ENCODE data around the gene KLHL33. TPM values are rescaled to one million over a fixed set of nuclear protein-coding genes. Genes with fewer than 3 reads are reported as not detected.

KLHL33 gene
- polyA plus RNA-seq, 6 donors from 2014 or later = 0.13 to 0.51 (median 0.40) TPM; not detected in 1

GRCh38 chr14:20376071-20376588 is 59.8 kb downstream of the KLHL33 start:
- Mint-ChIP-seq H3K27ac (peak overlapping the region in 1 of 6 donors; percentile 70), H3K9me3 (no peaks in the 10 kb centered on the region), H3K27me3 (no peaks in the 10 kb centered on the region), H3K36me3 (peaks cover 34 to 67% of the 10 kb centered on the region in 2 donors), H3K4me3 (no peak overlapping the region), H3K4me1 (peaks cover 0 to 4% (median 3%) of the 10 kb centered on the region in 3 donors)
- ATAC-seq (ENCODE audit: low read depth in 2 of 2) = no peak
- no peak for DNase-seq

Other genes with a start within 250 kb of the KLHL33 start
- not detected for gene OR11G2, start 245.3 kb downstream of the KLHL33 start, polyA plus RNA-seq (ENCODE audit: low read depth in 6 of 6)
- not detected for gene OR11H6, start 212.5 kb downstream of the KLHL33 start, polyA plus RNA-seq (ENCODE audit: low read depth in 6 of 6)
- gene OR11H7, start 207.2 kb downstream of the KLHL33 start, polyA plus RNA-seq (ENCODE audit: low read depth in 6 of 6) = not detected
- not detected for gene OR11H4, start 196.9 kb downstream of the KLHL33 start, polyA plus RNA-seq (ENCODE audit: low read depth in 6 of 6)
- 10 to 100 TPM; 21.8 to 28.5 (median 26.6) TPM for gene TTC5, start 130.2 kb downstream of the KLHL33 start, polyA plus RNA-seq (ENCODE audit: low read depth in 6 of 6)
- gene CCNB1IP1, start 102.9 kb downstream of the KLHL33 start, polyA plus RNA-seq (ENCODE audit: low read depth in 6 of 6) = 10 to 100 TPM; 24.9 to 44.6 (median 32.7) TPM
- 10 to 100 TPM in 3 of 6 donors, 1 to 10 TPM in 3; 6.2 to 17.0 (median 10.6) TPM for gene PARP2, start 92.5 kb downstream of the KLHL33 start, polyA plus RNA-seq (ENCODE audit: low read depth in 6 of 6)
- gene TEP1, start 22.7 kb downstream of the KLHL33 start, polyA plus RNA-seq (ENCODE audit: low read depth in 6 of 6) = 10 to 100 TPM in 1 of 6 donors, 1 to 10 TPM in 4, under 1 TPM in 1; 0.15 to 17.2 (median 7.7) TPM
- gene OSGEP, start 18.6 kb upstream of the KLHL33 start, polyA plus RNA-seq (ENCODE audit: low read depth in 6 of 6) = 10 to 100 TPM; 57.5 to 87.9 (median 67.4) TPM
- 100 to 1,000 TPM; 129 to 187 (median 180) TPM for gene APEX1, start 19.1 kb upstream of the KLHL33 start, polyA plus RNA-seq (ENCODE audit: low read depth in 6 of 6)
- 10 to 100 TPM; 40.1 to 67.6 (median 50.4) TPM for gene PIP4P1, start 25.3 kb upstream of the KLHL33 start, polyA plus RNA-seq (ENCODE audit: low read depth in 6 of 6)
- gene PNP, start 33.2 kb upstream of the KLHL33 start, polyA plus RNA-seq (ENCODE audit: low read depth in 6 of 6) = 10 to 100 TPM; 24.1 to 67.8 (median 52.4) TPM
- under 1 TPM in 3 of 6 donors, not detected in 3; 0.23 to 0.45 (median 0.37) TPM for gene RNASE10, start 69.4 kb upstream of the KLHL33 start, polyA plus RNA-seq (ENCODE audit: low read depth in 6 of 6)
- not detected for gene RNASE9, start 124.9 kb upstream of the KLHL33 start, polyA plus RNA-seq (ENCODE audit: low read depth in 6 of 6)
- not detected for gene RNASE11, start 151.8 kb upstream of the KLHL33 start, polyA plus RNA-seq (ENCODE audit: low read depth in 6 of 6)
- not detected for gene RNASE12, start 155.2 kb upstream of the KLHL33 start, polyA plus RNA-seq (ENCODE audit: low read depth in 6 of 6)
- not detected for gene OR6S1, start 205.5 kb upstream of the KLHL33 start, polyA plus RNA-seq (ENCODE audit: low read depth in 6 of 6)
- under 1 TPM in 5 of 6 donors, not detected in 1; 0.18 to 0.61 (median 0.34) TPM for gene RNASE4, start 248.4 kb upstream of the KLHL33 start, polyA plus RNA-seq (ENCODE audit: low read depth in 6 of 6)